Stomach (tissue), 9 donors: ENCODE results near the gene ADAMTS10. TPM values are rescaled to one million over a fixed set of nuclear protein-coding genes. Genes with fewer than 3 reads are reported as not detected.

Experiments used
- DNase-seq, 2 donors: peaks; one replicate each; pipeline versions ENCODE4 v3.0.0 to v3.0.0-alpha.2; 2013 to 2019
- H3K27ac ChIP-seq, 5 donors: fragments of 200-600 bp in 4 of 5; sonication (generic) in 4 of 5; one replicate each; pipeline ENCODE4 v1.5.1; 2013 to 2019; ENCODE audit warnings: mild to moderate bottlenecking in 1 of 5, moderate library complexity in 1 of 5
- H3K27me3 ChIP-seq, 3 donors: fragments of 200-600 bp; sonication (generic); one replicate each; pipeline ENCODE4 v1.5.1; 2017 to 2019; ENCODE audit warnings: mixed run types in 1 of 3
- H3K36me3 ChIP-seq, 4 donors: fragments of 200-600 bp; sonication (generic); 1 replicate in 3 of 4; 2 replicates in 1 of 4; pipeline ENCODE4 v1.5.1; 2016 to 2019
- H3K4me1 ChIP-seq, 4 donors: fragments of 200-600 bp; sonication (generic); one replicate each; pipeline ENCODE4 v1.5.1; 2016 to 2019
- H3K4me3 ChIP-seq, 4 donors: fragments of 200-600 bp; sonication (generic) in 3 of 4; one replicate each; pipeline ENCODE4 v1.5.1; 2016 to 2019; ENCODE audit warnings: mild to moderate bottlenecking in 1 of 4
- H3K9me3 ChIP-seq, 4 donors: fragments of 200-600 bp; sonication (generic); one replicate each; pipeline ENCODE4 v1.5.1; 2016 to 2019
- EP300 ChIP-seq: sonication (generic); formaldehyde crosslinking; IDR thresholded peaks from one replicate; pipeline ENCODE4 v1.6.1; 2017; ENCODE audit warnings: antibody characterized with exemption
- POLR2A ChIP-seq, 4 donors: fragments of 450-650 bp; IDR thresholded peaks; one replicate each; pipeline ENCODE4 v1.6.1; 2016; ENCODE audit warnings: antibody characterized with exemption in 4 of 4, control low read depth in 2 of 4, mild to moderate bottlenecking in 1 of 4, moderate library complexity in 1 of 4
- POLR2AphosphoS5 ChIP-seq, 3 donors: sonication (generic); formaldehyde crosslinking; IDR thresholded peaks; one replicate each; pipeline ENCODE4 v1.6.1; 2016; ENCODE audit warnings: antibody characterized with exemption in 3 of 3
- WGBS, 5 donors: extraction: QIAGEN DNeasy Blood & Tissue Kit in 3 of 5; methylation state at CpG; one replicate each; pipeline versions ENCODE4 v1.1.5 to v1.1.7; 2013 to 2018; 5-methylcytosine and 5-hydroxymethylcytosine counted together
- intact Hi-C: fragments of 100-400 bp; cut with DNase I; formaldehyde crosslinking; loops from one replicate; pipeline ENCODE4 v1.15.1; 2023; ENCODE audit warnings: low total_unique reads
- polyA plus RNA-seq, 3 donors: library from polyadenylated mRNA; stranded (reverse); fragments of 200-250 nt; gene quantifications; one replicate each; pipeline ENCODE4 v1.2.3, GENCODE V29; 2013
- total RNA-seq, 5 donors: library from RNA; depleted of rRNA; stranded (reverse); fragments of >200 nt; gene quantifications; one replicate each; pipeline versions ENCODE4 v1.1.0 to v1.2.3, GENCODE V29; 2014 to 2016
- TF ChIP-seq, protein P1 (sequence below), 7 experiments: fragments of 450-650 bp in 4 of 7; fragments of 200-600 bp in 3 of 7; sonication (generic) in 3 of 7; IDR thresholded peaks; one replicate each; pipeline ENCODE4 v1.5.1; 2016 to 2019; ENCODE audit warnings: antibody characterized with exemption in 7 of 7, control low read depth in 2 of 7, mild to moderate bottlenecking in 1 of 7
- donor health status: healthy with polysubstance abuse.
- donor health status: Bipolar disorder and iron deficiency.
- donor health status: healthy.

ADAMTS10 gene
- total and polyA plus RNA-seq, 8 donors: 1.9 to 28.5 (median 7.6) TPM

DNA sequence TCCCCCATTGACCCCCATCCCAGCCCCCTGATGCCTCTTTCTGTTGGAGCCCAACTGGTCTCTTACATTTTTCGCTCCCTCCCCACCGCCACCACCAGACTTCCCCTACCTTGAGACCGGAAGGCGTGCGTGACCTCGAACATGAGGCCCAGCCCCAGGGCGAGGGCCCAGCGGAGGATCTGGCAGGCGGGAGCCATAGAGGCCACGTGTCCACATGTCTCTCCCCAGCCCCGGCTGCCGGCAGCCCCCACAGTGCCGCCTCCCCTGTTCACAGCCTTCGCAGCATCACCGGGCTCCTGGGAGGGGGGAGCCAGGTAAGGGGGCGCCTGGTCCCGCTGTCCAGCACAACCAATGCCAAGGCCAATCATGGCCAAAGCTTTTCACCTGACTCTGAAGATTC lies 5.0 kb downstream of the ADAMTS10 start:
- peaks cover 0 to 51% (median 31%) of the 10 kb centered on the region in 4 donors for H3K36me3 ChIP-seq
- TF ChIP-seq POLR2AphosphoS5 (IDR thresholded peaks at IDR 0.05) (no peak), POLR2A (IDR thresholded peaks at IDR 0.05) (no peak), EP300 (no peak)
- TF ChIP-seq, protein P1, sequence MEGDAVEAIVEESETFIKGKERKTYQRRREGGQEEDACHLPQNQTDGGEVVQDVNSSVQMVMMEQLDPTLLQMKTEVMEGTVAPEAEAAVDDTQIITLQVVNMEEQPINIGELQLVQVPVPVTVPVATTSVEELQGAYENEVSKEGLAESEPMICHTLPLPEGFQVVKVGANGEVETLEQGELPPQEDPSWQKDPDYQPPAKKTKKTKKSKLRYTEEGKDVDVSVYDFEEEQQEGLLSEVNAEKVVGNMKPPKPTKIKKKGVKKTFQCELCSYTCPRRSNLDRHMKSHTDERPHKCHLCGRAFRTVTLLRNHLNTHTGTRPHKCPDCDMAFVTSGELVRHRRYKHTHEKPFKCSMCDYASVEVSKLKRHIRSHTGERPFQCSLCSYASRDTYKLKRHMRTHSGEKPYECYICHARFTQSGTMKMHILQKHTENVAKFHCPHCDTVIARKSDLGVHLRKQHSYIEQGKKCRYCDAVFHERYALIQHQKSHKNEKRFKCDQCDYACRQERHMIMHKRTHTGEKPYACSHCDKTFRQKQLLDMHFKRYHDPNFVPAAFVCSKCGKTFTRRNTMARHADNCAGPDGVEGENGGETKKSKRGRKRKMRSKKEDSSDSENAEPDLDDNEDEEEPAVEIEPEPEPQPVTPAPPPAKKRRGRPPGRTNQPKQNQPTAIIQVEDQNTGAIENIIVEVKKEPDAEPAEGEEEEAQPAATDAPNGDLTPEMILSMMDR (IDR thresholded peaks at IDR 0.05): no peak
- peaks cover 8 to 37% (median 26%) of the 10 kb centered on the region in 4 donors for H3K4me1 ChIP-seq
- peaks cover 0 to 9% (median 9%) of the 10 kb centered on the region in 4 donors for H3K9me3 ChIP-seq
- no peak for DNase-seq
- WGBS, 5 donors: 91 to 96% (median 92%) methylated on average over 5 to 17 of the region's 17 CpGs
- H3K27ac ChIP-seq: no peak overlapping the region
- intact Hi-C loops: no loop called here
- H3K4me3 ChIP-seq: no peak overlapping the region
- H3K27me3 ChIP-seq: peaks cover 0 to 23% (median 8%) of the 10 kb centered on the region in 3 donors

DNA sequence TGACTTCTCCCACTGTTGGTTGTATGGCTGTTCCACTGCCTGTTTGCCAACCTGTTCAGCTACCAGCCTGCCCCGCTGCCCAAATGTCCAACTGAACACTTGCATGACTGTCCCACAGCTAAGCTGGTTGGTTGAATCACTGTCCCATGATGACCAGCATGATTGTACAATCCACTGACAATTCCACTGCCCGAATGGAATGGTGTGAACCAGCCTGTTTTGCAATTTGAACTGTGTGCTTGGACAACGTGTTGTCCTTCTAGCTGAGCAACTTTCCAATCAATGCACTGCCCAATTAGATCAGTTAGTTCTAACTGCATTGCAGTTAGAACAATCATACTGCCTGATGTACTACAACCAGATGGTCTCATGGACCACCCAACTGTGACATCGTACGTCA lies 8.7 kb downstream of the ADAMTS10 start:
- TF ChIP-seq POLR2AphosphoS5 (IDR thresholded peaks at IDR 0.05): no peak
- TF ChIP-seq, protein P1 (IDR thresholded peaks at IDR 0.05): no peak
- no peak for TF ChIP-seq EP300
- TF ChIP-seq POLR2A (IDR thresholded peaks at IDR 0.05): no peak
- Histone ChIP-seq H3K27ac (no peak overlapping the region), H3K4me3 (no peak overlapping the region), H3K36me3 (peaks cover 0 to 82% (median 45%) of the 10 kb centered on the region in 4 donors), H3K4me1 (peaks cover 0 to 2% (median 0%) of the 10 kb centered on the region in 4 donors), H3K27me3 (no peaks in the 10 kb centered on the region), H3K9me3 (peaks cover 0 to 9% (median 9%) of the 10 kb centered on the region in 4 donors)
- intact Hi-C loops: no loop called here
- DNase-seq: no peak
- WGBS, 5 donors: 89 to 96% (median 90%) methylated on average over 4 to 5 of the region's 5 CpGs

DNA sequence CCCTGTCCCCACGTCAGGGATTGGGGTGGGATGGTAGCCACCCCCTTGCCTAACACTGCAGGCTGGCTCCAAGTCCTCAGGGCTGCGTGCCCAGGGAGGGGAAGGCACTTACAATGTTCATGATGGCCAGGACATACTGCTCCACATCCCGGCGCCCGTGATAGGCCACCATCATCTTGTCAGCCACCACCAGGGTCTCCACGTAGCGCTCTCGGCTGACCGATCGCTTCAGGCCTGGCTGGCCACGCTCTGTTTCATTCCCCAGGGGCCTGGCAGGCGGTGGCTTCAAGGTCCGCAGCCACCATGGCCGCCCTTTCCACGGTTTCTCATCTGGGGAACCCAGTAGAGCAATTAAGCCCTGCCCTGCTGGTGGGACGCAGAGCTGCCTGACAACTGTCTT lies 9.7 kb downstream of the ADAMTS10 start:
- TF ChIP-seq POLR2AphosphoS5 (IDR thresholded peaks at IDR 0.05) (no peak), POLR2A (IDR thresholded peaks at IDR 0.05) (no peak), EP300 (no peak)
- TF ChIP-seq, protein P1 (IDR thresholded peaks at IDR 0.05): no peak
- WGBS, 5 donors: 90 to 94% (median 94%) methylated on average over 16 of the region's 16 CpGs

DNA sequence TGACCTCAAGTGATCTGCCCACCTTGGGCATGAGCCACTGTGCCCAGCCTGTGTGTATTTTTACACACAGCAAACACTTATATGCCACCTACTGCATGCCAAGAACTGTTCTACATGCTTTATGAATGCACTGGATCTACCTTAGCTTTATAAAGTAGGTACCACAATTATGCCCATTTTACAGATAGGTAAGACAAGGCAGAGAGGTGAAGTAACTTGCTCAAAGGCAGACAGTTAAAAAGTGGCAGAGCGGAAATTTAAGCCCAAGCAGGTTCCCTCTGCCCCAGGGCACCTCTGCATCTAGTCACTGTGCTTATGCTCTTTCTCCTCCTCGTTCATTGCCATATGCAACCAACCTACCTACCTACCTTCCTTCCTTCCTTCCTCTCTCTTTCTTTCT lies 10.5 kb downstream of the ADAMTS10 start:
- no peaks in the 10 kb centered on the region for H3K27me3 ChIP-seq
- no peak overlapping the region for H3K4me3 ChIP-seq
- H3K9me3 ChIP-seq: peaks cover 0 to 7% (median 7%) of the 10 kb centered on the region in 4 donors
- TF ChIP-seq, protein P1 (IDR thresholded peaks at IDR 0.05): no peak
- no peak for TF ChIP-seq POLR2AphosphoS5 (IDR thresholded peaks at IDR 0.05)
- TF ChIP-seq EP300: no peak
- no peak for TF ChIP-seq POLR2A (IDR thresholded peaks at IDR 0.05)
- peaks cover 0 to 7% (median 0%) of the 10 kb centered on the region in 4 donors for H3K4me1 ChIP-seq
- no peak overlapping the region for H3K27ac ChIP-seq
- 75 to 94% (median 87%) methylated on average over 2 of the region's 2 CpGs for WGBS, 5 donors
- intact Hi-C loops: no loop called here
- H3K36me3 ChIP-seq: peaks cover 0 to 86% (median 55%) of the 10 kb centered on the region in 4 donors
- DNase-seq: no peak

More for the DNA sequence above, 9.7 kb downstream of the ADAMTS10 start:
- peaks cover 0 to 89% (median 55%) of the 10 kb centered on the region in 4 donors for H3K36me3 ChIP-seq
- peaks cover 0 to 9% (median 9%) of the 10 kb centered on the region in 4 donors for H3K9me3 ChIP-seq
- no peak overlapping the region for H3K4me3 ChIP-seq
- no peaks in the 10 kb centered on the region for H3K4me1 ChIP-seq
- intact Hi-C loops: no loop called here
- H3K27ac ChIP-seq: no peak overlapping the region
- no peaks in the 10 kb centered on the region for H3K27me3 ChIP-seq
- DNase-seq: no peak
